Measurements from ENCODE around the gene VEGFB.
"Not testable (repeated sequence)": the region's sequence is repeated elsewhere in the genome, so short reads cannot be mapped to it uniquely, and the experiment has no call there.

Gene VEGFB

DNA sequence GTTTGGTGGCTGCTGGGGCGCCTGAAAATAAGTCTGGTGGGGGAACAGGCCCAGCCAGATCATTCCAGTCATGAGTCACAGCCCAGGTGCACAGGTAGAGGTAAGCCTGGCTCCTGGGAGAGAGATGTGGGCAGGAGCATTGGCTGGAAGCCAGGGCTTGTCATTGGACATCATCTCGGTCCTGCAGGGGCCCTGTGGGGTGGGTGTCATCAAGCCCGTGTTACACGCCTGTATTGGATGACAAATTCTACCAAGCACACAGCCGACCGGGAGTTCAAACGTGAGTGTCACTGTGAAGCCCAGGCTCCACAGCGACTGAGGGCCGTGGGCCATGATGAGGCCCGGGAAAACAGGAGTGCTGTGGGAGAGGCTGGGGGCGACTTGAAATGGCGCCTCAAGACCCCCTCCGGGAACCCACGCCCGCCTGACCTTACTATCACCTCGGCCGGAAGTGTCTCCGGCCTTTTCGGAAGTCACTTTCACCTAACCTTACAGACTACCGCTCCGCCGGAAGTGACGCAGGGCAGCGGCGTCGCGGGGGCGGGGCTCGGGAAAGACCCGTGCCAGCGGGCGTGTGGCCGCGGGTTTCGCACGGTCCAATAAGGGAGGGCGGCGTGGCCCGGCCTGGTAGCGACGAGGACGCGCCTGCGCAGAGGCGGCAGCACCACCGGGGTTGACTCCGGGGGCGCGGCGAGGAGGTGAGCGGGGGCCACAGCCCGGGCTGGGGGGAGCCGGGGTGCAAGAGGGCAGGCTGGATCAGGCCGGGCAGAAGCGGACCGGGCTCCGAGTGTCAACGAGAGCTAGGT lies 6.3 kb downstream of the VEGFB start, which contains the start of gene FKBP2:
FKBP2 (plus strand) TSS at position 661 of the 806 bp plus-strand sequence. CDS start 1,293 bp downstream, outside the sequence.
- no peaks in the 10 kb centered on the region for H3K27me3 ChIP-seq (ENCODE audit: insufficient read depth, low read length)
- peaks cover 25% of the 10 kb centered on the region for H3K4me1 ChIP-seq (ENCODE audit: insufficient read depth, low read length)
- peaks cover 15% of the 10 kb centered on the region for H3K36me3 ChIP-seq (ENCODE audit: insufficient read depth, low read length)
- peak within 1 kb of the TSS; percentile 89 for H3K4me3 ChIP-seq (ENCODE audit: low read length)
- H3K9me3 ChIP-seq (ENCODE audit: low read length): no peaks in the 10 kb centered on the region
- peak within 1 kb of the TSS; percentile 23 for H2AFZ ChIP-seq (ENCODE audit: low read depth, low read length)

DNA sequence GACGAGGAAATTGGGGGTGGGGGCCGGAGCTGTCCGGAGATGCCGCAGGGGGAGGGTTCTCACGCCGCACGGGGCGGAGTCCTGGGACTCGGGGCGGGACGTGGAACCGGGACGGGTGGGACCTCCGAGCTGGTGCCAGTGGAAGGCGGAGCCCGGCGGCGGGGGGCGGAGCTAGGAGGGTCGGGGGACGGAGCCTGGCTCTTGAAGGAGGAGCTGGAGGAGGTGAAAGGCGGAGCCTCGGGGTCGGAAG lies 6.8 kb downstream of the VEGFB start:
- no peaks in the 10 kb centered on the region for H3K9me3 ChIP-seq (ENCODE audit: low read length)
- peaks cover 27% of the 10 kb centered on the region for H3K4me1 ChIP-seq (ENCODE audit: insufficient read depth, low read length)
- peaks cover 15% of the 10 kb centered on the region for H3K36me3 ChIP-seq (ENCODE audit: insufficient read depth, low read length)
- no peaks in the 10 kb centered on the region for H3K27me3 ChIP-seq (ENCODE audit: insufficient read depth, low read length)
- peak overlapping the region; percentile 89 for H3K4me3 ChIP-seq (ENCODE audit: low read length)
- H2AFZ ChIP-seq (ENCODE audit: low read depth, low read length): peak overlapping the region; percentile 23

DNA sequence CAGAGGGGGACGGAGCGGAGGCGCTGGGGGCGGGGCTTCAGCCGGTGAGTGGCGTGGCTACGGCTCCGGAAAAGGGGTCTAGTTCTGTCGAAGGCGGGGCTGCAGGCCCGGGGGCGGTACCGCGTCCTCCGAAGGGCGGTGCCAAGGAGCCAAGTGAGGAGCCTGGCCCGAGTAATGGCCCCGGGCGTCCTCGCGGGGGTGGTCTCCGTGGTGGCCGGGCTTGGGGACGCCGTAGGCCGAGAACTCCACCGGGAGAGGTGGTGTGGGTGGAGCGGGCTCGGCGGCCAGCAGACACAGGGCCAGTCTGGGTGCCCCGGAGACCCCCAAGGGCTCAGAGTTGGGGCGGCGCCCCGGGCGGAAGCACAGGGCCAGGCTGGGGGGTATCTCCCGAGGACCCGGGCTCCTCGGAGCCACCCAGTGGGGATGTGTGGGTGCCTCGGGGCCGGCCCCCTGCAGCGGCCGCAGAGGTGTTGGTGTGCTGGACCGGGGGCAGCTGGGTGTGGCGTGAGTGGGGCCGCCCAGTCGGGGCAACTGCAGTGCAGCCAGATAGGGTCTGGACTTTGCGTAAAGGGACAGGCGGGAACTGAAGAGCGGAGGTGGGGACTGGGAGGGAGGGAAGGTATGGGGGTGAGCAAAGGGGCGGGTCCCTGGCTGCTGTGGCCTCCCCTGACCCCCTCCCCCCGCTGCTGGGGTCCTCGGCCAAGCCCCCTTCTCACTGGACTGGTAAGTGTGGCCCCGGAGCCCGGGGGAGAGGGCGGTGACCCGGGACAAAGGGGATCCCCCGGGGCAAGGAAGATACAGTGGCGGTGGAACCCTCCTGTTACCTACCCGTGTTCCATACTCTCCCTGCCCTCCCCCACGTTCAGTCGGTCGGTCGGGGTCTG lies 7.3 kb downstream of the VEGFB start:
- Histone ChIP-seq H2AFZ (ENCODE audit: low read depth, low read length) (no peak overlapping the region), H3K4me3 (ENCODE audit: low read length) (peak overlapping the region; percentile 89), H3K4me1 (ENCODE audit: insufficient read depth, low read length) (peaks cover 27% of the 10 kb centered on the region), H3K27me3 (ENCODE audit: insufficient read depth, low read length) (no peaks in the 10 kb centered on the region), H3K9me3 (ENCODE audit: low read length) (no peaks in the 10 kb centered on the region), H3K36me3 (ENCODE audit: insufficient read depth, low read length) (peaks cover 15% of the 10 kb centered on the region)

DNA sequence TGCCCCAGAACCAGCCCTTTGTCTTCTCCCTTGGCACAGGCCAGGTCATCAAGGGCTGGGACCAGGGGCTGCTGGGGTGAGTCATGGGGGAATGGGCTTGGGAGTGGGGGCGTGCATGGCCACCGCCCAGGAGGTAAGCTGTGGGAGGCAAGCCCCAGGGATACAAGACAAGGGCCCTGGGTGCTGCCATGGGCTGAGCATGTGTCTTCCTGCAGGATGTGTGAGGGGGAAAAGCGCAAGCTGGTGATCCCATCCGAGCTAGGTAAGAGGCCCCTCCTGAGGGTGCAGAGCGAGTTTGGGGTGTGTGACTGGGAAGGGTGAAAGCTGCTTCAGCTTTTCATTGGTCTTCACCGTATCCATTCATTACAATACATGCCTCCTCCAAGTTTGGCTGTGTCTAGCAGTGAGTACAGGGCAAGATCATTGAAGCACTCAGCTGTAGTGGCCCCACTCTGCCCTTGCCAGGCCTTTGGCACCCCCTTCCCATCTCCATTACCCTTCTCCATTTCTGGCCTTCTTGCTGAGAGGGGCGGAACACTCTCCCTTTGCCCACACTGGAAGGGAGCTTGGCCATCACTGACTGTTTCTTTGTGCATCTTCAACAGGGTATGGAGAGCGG lies 9.0 kb downstream of the VEGFB start:
- Histone ChIP-seq H3K9me3 (ENCODE audit: low read length) (no peaks in the 10 kb centered on the region), H2AFZ (ENCODE audit: low read depth, low read length) (no peak overlapping the region), H3K4me3 (ENCODE audit: low read length) (no peak overlapping the region), H3K36me3 (ENCODE audit: insufficient read depth, low read length) (peaks cover 15% of the 10 kb centered on the region), H3K27me3 (ENCODE audit: insufficient read depth, low read length) (no peaks in the 10 kb centered on the region), H3K4me1 (ENCODE audit: insufficient read depth, low read length) (peaks cover 39% of the 10 kb centered on the region)

DNA sequence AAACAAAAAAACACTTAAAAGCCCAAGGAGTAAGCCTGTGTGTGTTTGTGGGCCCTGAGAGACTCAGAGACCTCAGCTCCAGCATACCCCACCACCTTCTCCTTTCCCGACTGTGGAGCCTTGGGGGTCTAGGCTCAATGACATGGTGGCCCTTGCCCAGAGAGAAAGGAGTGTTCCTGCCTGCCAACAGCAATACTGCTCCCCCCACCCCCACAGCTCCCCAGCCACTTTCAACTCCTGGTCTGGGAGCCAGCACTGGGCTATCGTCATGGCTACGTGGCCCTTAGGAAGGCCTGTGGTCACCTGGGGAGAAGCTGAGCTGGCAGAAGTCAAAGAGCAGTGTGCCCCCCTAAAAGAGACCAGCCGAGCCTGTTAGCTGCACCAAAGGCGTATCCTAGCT lies 9.7 kb downstream of the VEGFB start:
- Histone ChIP-seq H3K4me3 (ENCODE audit: low read length) (no peak overlapping the region), H3K27me3 (ENCODE audit: insufficient read depth, low read length) (no peaks in the 10 kb centered on the region), H3K9me3 (ENCODE audit: low read length) (no peaks in the 10 kb centered on the region), H3K36me3 (ENCODE audit: insufficient read depth, low read length) (peaks cover 15% of the 10 kb centered on the region), H2AFZ (ENCODE audit: low read depth, low read length) (no peak overlapping the region), H3K4me1 (ENCODE audit: insufficient read depth, low read length) (peaks cover 41% of the 10 kb centered on the region)

DNA sequence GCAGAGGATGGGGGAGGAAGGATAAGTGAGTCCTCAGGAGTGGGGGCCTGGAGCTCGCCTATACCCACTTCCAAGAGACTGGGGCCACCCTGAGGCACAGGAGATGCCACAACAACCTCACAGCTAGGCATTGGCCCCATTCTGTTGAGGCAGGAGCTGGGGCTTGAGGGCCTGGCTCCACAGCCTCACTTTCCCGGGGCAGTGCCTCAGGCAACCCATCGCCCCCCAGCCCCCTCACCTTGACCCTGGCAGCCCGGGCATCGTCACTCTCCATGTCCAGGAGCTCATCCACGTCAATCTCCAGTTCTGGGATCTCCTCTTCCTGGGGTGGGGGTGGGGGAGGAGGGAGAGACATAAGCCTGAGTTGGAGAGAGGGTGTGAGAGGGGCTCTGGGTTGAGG lies 10.6 kb downstream of the VEGFB start:
- peaks cover 44% of the 10 kb centered on the region for H3K4me1 ChIP-seq (ENCODE audit: insufficient read depth, low read length)
- H3K27me3 ChIP-seq (ENCODE audit: insufficient read depth, low read length): no peaks in the 10 kb centered on the region
- peaks cover 15% of the 10 kb centered on the region for H3K36me3 ChIP-seq (ENCODE audit: insufficient read depth, low read length)
- H3K9me3 ChIP-seq (ENCODE audit: low read length): no peaks in the 10 kb centered on the region
- H2AFZ ChIP-seq (ENCODE audit: low read depth, low read length): no peak overlapping the region
- H3K4me3 ChIP-seq (ENCODE audit: low read length): peak overlapping the region; percentile 85

DNA sequence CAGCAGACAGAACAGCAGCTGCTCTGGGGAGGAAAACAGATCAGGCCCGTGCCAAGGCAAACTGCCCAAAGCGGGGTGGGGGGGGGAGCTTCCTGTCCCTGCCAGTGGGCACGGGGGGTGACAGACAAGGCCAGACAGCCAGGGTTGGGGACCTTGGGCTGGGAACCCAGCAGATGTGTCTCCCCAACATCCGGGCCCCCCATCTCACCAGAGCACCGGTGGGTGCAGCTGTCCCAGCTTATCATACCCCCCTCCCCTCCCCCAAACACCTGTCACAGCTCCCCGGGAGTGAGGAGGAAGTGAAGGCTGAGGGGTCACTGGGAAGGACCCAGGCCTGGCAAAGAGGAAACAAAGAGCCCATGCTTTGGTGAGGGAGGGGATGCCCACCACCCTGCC lies 11.0 kb downstream of the VEGFB start:
- Histone ChIP-seq H2AFZ (ENCODE audit: low read depth, low read length) (no peak overlapping the region), H3K36me3 (ENCODE audit: insufficient read depth, low read length) (peaks cover 15% of the 10 kb centered on the region), H3K27me3 (ENCODE audit: insufficient read depth, low read length) (no peaks in the 10 kb centered on the region), H3K9me3 (ENCODE audit: low read length) (no peaks in the 10 kb centered on the region), H3K4me1 (ENCODE audit: insufficient read depth, low read length) (peaks cover 43% of the 10 kb centered on the region), H3K4me3 (ENCODE audit: low read length) (peak overlapping the region; percentile 85)

DNA sequence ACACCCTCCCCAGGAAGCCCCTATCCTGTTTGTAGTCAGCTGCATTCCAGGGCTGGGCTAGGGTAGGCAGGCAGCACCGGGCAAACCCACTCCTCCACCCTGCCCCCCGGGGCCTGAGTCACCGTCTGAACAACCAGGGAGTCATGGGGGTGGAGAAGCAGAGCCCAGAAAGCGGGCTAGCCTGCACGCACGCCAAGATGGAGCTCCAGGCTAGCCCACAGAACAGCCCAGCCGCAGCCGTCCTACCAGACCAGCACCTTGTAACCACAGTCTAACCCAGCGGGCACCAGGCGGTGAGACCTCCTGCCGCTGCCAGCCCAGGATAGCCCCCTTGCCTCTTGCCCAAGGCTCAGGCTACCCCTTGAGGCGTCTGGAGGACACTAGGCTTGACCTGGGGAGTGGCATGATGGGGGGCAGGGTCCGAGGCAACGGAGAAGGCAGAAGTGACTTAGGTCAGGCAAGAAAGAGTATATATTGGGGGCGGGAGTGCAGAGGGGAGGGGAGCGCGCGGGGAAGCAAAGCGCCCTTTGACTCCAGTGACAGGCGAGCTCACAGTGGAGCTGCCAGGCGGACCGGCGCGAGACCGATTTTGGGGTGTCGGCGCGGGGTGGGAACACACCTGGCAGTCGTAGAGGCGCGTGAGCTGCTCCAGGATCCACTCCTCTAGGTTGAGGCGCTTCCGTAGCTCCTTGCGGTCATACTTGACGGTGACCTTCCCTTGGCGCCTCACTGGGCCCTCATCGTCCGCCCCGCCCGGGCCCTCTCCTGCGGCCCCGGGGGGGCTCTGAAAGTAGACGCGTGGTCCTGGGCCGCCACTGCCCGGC lies 11.6 kb downstream of the VEGFB start:
- H2AFZ ChIP-seq (ENCODE audit: low read depth, low read length): no peak overlapping the region
- no peaks in the 10 kb centered on the region for H3K27me3 ChIP-seq (ENCODE audit: insufficient read depth, low read length)
- H3K9me3 ChIP-seq (ENCODE audit: low read length): no peaks in the 10 kb centered on the region
- peaks cover 47% of the 10 kb centered on the region for H3K4me1 ChIP-seq (ENCODE audit: insufficient read depth, low read length)
- H3K36me3 ChIP-seq (ENCODE audit: insufficient read depth, low read length): peaks cover 15% of the 10 kb centered on the region
- H3K4me3 ChIP-seq (ENCODE audit: low read length): peak overlapping the region; percentile 85

DNA sequence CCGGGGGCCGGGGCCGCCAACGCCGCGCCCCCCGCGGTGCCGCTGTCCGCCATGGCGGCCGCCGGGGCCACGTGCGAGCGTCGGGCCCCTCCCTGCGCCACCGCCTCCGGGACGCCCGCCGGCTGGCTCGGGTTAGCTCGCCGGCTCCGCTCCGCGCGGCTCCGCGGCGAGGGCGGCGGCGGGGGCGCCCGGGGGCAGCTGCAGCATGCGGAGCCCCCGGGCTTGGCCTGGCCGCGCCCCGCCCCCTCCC lies 12.2 kb downstream of the VEGFB start:
- H3K36me3 ChIP-seq (ENCODE audit: insufficient read depth, low read length): peaks cover 15% of the 10 kb centered on the region
- H3K9me3 ChIP-seq (ENCODE audit: low read length); H2AFZ ChIP-seq (ENCODE audit: low read depth, low read length); H3K27me3 ChIP-seq (ENCODE audit: insufficient read depth, low read length): not testable (repeated sequence)
- peak overlapping the region; percentile 85 for H3K4me3 ChIP-seq (ENCODE audit: low read length)
- H3K4me1 ChIP-seq (ENCODE audit: insufficient read depth, low read length): peaks cover 48% of the 10 kb centered on the region

DNA sequence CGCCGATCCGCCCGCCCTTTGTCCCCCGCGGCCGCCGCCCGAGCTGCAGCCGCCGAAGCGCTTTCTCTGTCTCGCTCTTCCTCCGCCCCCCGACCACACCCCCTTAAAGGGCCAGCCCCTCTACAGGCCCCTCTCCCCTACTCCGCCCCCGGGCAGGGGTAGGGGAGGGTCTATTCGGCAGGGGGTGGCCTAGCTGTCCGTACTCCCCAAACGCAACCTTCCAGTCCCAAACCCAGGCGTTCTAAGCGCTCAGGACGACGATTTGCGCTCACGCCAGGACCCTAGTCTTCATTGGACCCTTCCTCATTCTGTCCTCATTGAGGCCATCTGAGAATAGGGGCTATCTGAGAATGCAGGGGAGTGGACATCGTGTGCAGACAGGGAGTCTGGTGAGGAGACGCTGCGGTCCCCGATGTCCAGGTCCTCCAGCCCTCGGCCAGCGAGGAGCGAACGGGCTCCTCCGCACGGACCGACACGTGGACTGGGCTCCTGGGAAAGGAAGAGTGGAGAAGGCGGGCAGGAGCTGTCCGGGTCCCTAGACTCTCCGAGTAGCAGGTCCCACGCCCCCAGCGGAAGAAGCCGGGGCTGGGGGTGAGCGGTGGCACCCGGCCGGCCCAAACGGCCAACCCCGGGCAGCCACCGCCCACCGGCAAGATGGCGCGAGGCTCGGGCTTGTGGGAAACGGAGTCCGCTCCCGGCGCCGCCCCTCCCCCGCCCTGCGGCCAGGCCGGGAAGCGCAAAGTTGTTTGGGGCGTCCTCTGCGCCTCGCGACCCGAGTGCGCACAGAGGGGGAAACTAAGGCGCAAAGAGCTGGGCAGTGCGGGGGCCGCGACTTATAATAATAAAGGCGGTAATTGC lies 12.7 kb downstream of the VEGFB start, which contains the start of gene PPP1R14B:
PPP1R14B (minus strand) TSS at position 73 of the 858 bp plus-strand sequence. CDS start 270 bp downstream, outside the sequence.
- H3K4me3 ChIP-seq (ENCODE audit: low read length): peak within 1 kb of the TSS; percentile 85
- H3K36me3 ChIP-seq (ENCODE audit: insufficient read depth, low read length): peaks cover 15% of the 10 kb centered on the region
- H3K4me1 ChIP-seq (ENCODE audit: insufficient read depth, low read length): peaks cover 51% of the 10 kb centered on the region
- H2AFZ ChIP-seq (ENCODE audit: low read depth, low read length): peak within 1 kb of the TSS; percentile 32
- no peaks in the 10 kb centered on the region for H3K27me3 ChIP-seq (ENCODE audit: insufficient read depth, low read length)
- H3K9me3 ChIP-seq (ENCODE audit: low read length): no peaks in the 10 kb centered on the region

DNA sequence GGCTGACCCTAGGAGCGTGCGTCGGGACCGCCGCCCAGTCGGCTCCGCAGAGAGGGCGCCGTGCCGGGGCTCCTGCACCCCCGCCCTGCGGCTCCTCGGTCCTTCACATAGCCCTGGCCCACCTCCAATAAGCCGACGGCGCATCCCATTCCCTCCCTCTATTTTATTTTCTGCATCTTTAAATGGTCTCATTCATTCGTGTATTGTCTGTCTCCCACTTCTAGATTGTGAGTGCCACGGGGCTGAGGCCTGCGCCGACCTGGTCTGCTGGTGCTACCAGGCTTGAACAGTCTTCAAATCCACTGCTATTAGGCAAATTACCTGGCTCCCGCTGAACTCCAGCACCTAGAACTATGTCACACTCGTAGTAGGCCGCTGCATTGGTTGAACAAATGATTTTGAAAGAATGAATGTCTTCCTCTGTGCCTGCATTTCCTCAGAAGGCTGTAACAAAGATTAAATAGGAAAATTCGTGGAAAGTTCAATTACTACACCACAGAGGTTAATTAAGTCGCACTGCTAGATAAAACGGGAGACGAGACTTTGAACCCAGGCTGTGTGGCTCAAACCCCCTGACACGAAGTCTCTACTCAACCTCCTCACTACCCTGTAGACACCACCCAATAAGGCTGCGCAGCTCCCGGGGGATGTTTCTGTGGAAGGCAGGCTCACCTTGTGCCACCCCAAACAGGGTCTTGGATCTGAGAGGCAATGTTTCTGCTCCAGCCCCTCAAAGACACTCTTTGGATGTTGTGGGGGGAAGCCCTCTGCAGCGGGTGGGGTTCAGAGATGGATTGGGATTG lies 13.5 kb downstream of the VEGFB start:
- no peaks in the 10 kb centered on the region for H3K9me3 ChIP-seq (ENCODE audit: low read length)
- H2AFZ ChIP-seq (ENCODE audit: low read depth, low read length): peak overlapping the region; percentile 32
- H3K27me3 ChIP-seq (ENCODE audit: insufficient read depth, low read length): no peaks in the 10 kb centered on the region
- peaks cover 48% of the 10 kb centered on the region for H3K4me1 ChIP-seq (ENCODE audit: insufficient read depth, low read length)
- H3K36me3 ChIP-seq (ENCODE audit: insufficient read depth, low read length): peaks cover 14% of the 10 kb centered on the region
- H3K4me3 ChIP-seq (ENCODE audit: low read length): peak overlapping the region; percentile 68

Data from neuron (in vitro differentiated cells).